ENCODE data around the gene BBS7.

The BBS7 gene

GRCh38 chr4:121818215-121818614 lies 52.1 kb downstream of the BBS7 start:
- Mint-ChIP-seq H3K4me1 (ENCODE audit: low read depth) (peaks cover 7% of the 10 kb centered on the region), H3K4me3 (no peak overlapping the region), H3K27me3 (no peaks in the 10 kb centered on the region), H3K27ac (peak overlapping the region; percentile 37), H3K9me3 (ENCODE audit: low read depth) (no peaks in the 10 kb centered on the region), H3K36me3 (peaks cover 2% of the 10 kb centered on the region)

GRCh38 chr4:121817701-121818100 lies 52.6 kb downstream of the BBS7 start:
- Mint-ChIP-seq H3K36me3 (peaks cover 2% of the 10 kb centered on the region), H3K4me3 (no peak overlapping the region), H3K4me1 (ENCODE audit: low read depth) (peaks cover 3% of the 10 kb centered on the region), H3K9me3 (ENCODE audit: low read depth) (no peaks in the 10 kb centered on the region), H3K27me3 (no peaks in the 10 kb centered on the region), H3K27ac (no peak overlapping the region)

- Mint-ChIP-seq H3K4me3 (no peak overlapping the region), H3K9me3 (ENCODE audit: low read depth) (no peaks in the 10 kb centered on the region), H3K36me3 (peaks cover 2% of the 10 kb centered on the region)
Observed at GRCh38 chr4:121817006-121817405, 53.3 kb downstream of the BBS7 start.

GRCh38 chr4:121814756-121815155 lies 55.5 kb downstream of the BBS7 start:
- H3K36me3 Mint-ChIP-seq: peaks cover 2% of the 10 kb centered on the region
- H3K9me3 Mint-ChIP-seq (ENCODE audit: low read depth): no peaks in the 10 kb centered on the region
- H3K4me3 Mint-ChIP-seq: no peak overlapping the region

More at GRCh38 chr4:121817006-121817405, 53.3 kb downstream of the BBS7 start:
- Mint-ChIP-seq H3K4me1 (ENCODE audit: low read depth) (no peaks in the 10 kb centered on the region), H3K27ac (no peak overlapping the region), H3K27me3 (no peaks in the 10 kb centered on the region)

GRCh38 chr4:121811122-121811521 lies 59.2 kb downstream of the BBS7 start:
- H3K9me3 Mint-ChIP-seq (ENCODE audit: low read depth): no peaks in the 10 kb centered on the region
- no peak overlapping the region for H3K4me3 Mint-ChIP-seq
- H3K27ac Mint-ChIP-seq: no peak overlapping the region
- H3K4me1 Mint-ChIP-seq (ENCODE audit: low read depth): peaks cover 10% of the 10 kb centered on the region
- H3K27me3 Mint-ChIP-seq: no peaks in the 10 kb centered on the region
- H3K36me3 Mint-ChIP-seq: peaks cover 7% of the 10 kb centered on the region

More at GRCh38 chr4:121814756-121815155, 55.5 kb downstream of the BBS7 start:
- peaks cover 6% of the 10 kb centered on the region for H3K4me1 Mint-ChIP-seq (ENCODE audit: low read depth)
- H3K27ac Mint-ChIP-seq: no peak overlapping the region
- H3K27me3 Mint-ChIP-seq: no peaks in the 10 kb centered on the region

- Mint-ChIP-seq H3K27ac (no peak overlapping the region), H3K36me3 (peaks cover 14% of the 10 kb centered on the region), H3K9me3 (ENCODE audit: low read depth) (no peaks in the 10 kb centered on the region), H3K4me3 (no peak overlapping the region), H3K27me3 (no peaks in the 10 kb centered on the region), H3K4me1 (ENCODE audit: low read depth) (peaks cover 31% of the 10 kb centered on the region)
Observed at GRCh38 chr4:121806411-121806810, 63.9 kb downstream of the BBS7 start.

- peak overlapping the region; percentile 97 for H3K27ac Mint-ChIP-seq
- peak overlapping the region; percentile 93 for H3K4me3 Mint-ChIP-seq
- H3K9me3 Mint-ChIP-seq (ENCODE audit: low read depth): no peaks in the 10 kb centered on the region
- H3K27me3 Mint-ChIP-seq: no peaks in the 10 kb centered on the region
- H3K36me3 Mint-ChIP-seq: peaks cover 14% of the 10 kb centered on the region
- peaks cover 47% of the 10 kb centered on the region for H3K4me1 Mint-ChIP-seq (ENCODE audit: low read depth)
Observed at GRCh38 chr4:121801715-121802075, 68.6 kb downstream of the BBS7 start.

GRCh38 chr4:121800961-121801714 lies 69.1 kb downstream of the BBS7 start, which contains the start of gene EXOSC9:
TSS of gene EXOSC9 (plus strand) at chr4:121801323. CDS start at chr4:121801425, 102 bp downstream.
- H3K4me1 Mint-ChIP-seq (ENCODE audit: low read depth): peaks cover 47% of the 10 kb centered on the region
- peak within 1 kb of the TSS; percentile 97 for H3K27ac Mint-ChIP-seq
- H3K9me3 Mint-ChIP-seq (ENCODE audit: low read depth): no peaks in the 10 kb centered on the region
- H3K27me3 Mint-ChIP-seq: no peaks in the 10 kb centered on the region
- peaks cover 11% of the 10 kb centered on the region for H3K36me3 Mint-ChIP-seq
- H3K4me3 Mint-ChIP-seq: peak within 1 kb of the TSS; percentile 93

GRCh38 chr4:121800638-121800960 lies 69.7 kb downstream of the BBS7 start:
- H3K27me3 Mint-ChIP-seq: peaks cover 1% of the 10 kb centered on the region
- H3K4me1 Mint-ChIP-seq (ENCODE audit: low read depth): peaks cover 47% of the 10 kb centered on the region
- H3K4me3 Mint-ChIP-seq: peak overlapping the region; percentile 93
- peak overlapping the region; percentile 97 for H3K27ac Mint-ChIP-seq
- no peaks in the 10 kb centered on the region for H3K9me3 Mint-ChIP-seq (ENCODE audit: low read depth)
- peaks cover 11% of the 10 kb centered on the region for H3K36me3 Mint-ChIP-seq

GRCh38 chr4:121799867-121800501 lies 70.3 kb downstream of the BBS7 start:
- Mint-ChIP-seq H3K4me1 (ENCODE audit: low read depth) (peaks cover 47% of the 10 kb centered on the region), H3K9me3 (ENCODE audit: low read depth) (no peaks in the 10 kb centered on the region), H3K27me3 (peaks cover 1% of the 10 kb centered on the region), H3K4me3 (peak overlapping the region; percentile 93), H3K27ac (peak overlapping the region; percentile 97), H3K36me3 (peaks cover 9% of the 10 kb centered on the region)

GRCh38 chr4:121799208-121799823 lies 71.0 kb downstream of the BBS7 start:
- Mint-ChIP-seq H3K4me3 (peak overlapping the region; percentile 93), H3K4me1 (ENCODE audit: low read depth) (peaks cover 43% of the 10 kb centered on the region), H3K9me3 (ENCODE audit: low read depth) (no peaks in the 10 kb centered on the region), H3K36me3 (peaks cover 9% of the 10 kb centered on the region), H3K27me3 (peaks cover 6% of the 10 kb centered on the region), H3K27ac (peak overlapping the region; percentile 97)

GRCh38 chr4:121796283-121796682 lies 74.0 kb downstream of the BBS7 start:
- no peak overlapping the region for H3K27ac Mint-ChIP-seq
- no peaks in the 10 kb centered on the region for H3K9me3 Mint-ChIP-seq (ENCODE audit: low read depth)
- no peak overlapping the region for H3K4me3 Mint-ChIP-seq
- peaks cover 30% of the 10 kb centered on the region for H3K4me1 Mint-ChIP-seq (ENCODE audit: low read depth)
- H3K36me3 Mint-ChIP-seq: peaks cover 2% of the 10 kb centered on the region
- peaks cover 6% of the 10 kb centered on the region for H3K27me3 Mint-ChIP-seq

- Mint-ChIP-seq H3K9me3 (ENCODE audit: low read depth) (no peaks in the 10 kb centered on the region), H3K4me3 (no peak overlapping the region), H3K27me3 (peaks cover 6% of the 10 kb centered on the region), H3K27ac (no peak overlapping the region), H3K4me1 (ENCODE audit: low read depth) (peaks cover 13% of the 10 kb centered on the region), H3K36me3 (peaks cover 2% of the 10 kb centered on the region)
Observed at GRCh38 chr4:121794505-121795188, 75.6 kb downstream of the BBS7 start.

GRCh38 chr4:121792966-121793365 lies 77.3 kb downstream of the BBS7 start:
- no peak overlapping the region for H3K27ac Mint-ChIP-seq
- H3K4me1 Mint-ChIP-seq (ENCODE audit: low read depth): peaks cover 3% of the 10 kb centered on the region
- H3K9me3 Mint-ChIP-seq (ENCODE audit: low read depth): no peaks in the 10 kb centered on the region
- H3K4me3 Mint-ChIP-seq: no peak overlapping the region
- peaks cover 15% of the 10 kb centered on the region for H3K27me3 Mint-ChIP-seq
- no peaks in the 10 kb centered on the region for H3K36me3 Mint-ChIP-seq

- H3K4me1 Mint-ChIP-seq (ENCODE audit: low read depth): peaks cover 3% of the 10 kb centered on the region
- peaks cover 17% of the 10 kb centered on the region for H3K27me3 Mint-ChIP-seq
- H3K4me3 Mint-ChIP-seq: no peak overlapping the region
- H3K27ac Mint-ChIP-seq: no peak overlapping the region
- no peaks in the 10 kb centered on the region for H3K9me3 Mint-ChIP-seq (ENCODE audit: low read depth)
- H3K36me3 Mint-ChIP-seq: no peaks in the 10 kb centered on the region
Observed at GRCh38 chr4:121791481-121791880, 78.8 kb downstream of the BBS7 start.
